Neural progenitor cell (in vitro differentiated cells): ENCODE data around the gene CYP39A1. TPM values are rescaled to one million over a fixed set of nuclear protein-coding genes. Genes with fewer than 3 reads are reported as not detected.

Experiments
- DNase-seq: peaks from one replicate; pipeline ENCODE4 v3.0.0-alpha.2; 2016; ENCODE audit warnings: low spot score
- H2AFZ ChIP-seq: fragments of 200-600 bp; sonication (generic); replicated peaks from 2 replicates; pipeline ENCODE4 v1.6.1; 2016; ENCODE audit warnings: antibody characterized with exemption
- H3F3A ChIP-seq: fragments of 200-600 bp; sonication (generic); 2 replicates; pipeline ENCODE4 v1.6.1; 2016; ENCODE audit warnings: antibody characterized with exemption, low read depth
- H3K27ac ChIP-seq: fragments of 200-600 bp; sonication (generic); 2 replicates; pipeline ENCODE4 v1.5.1; 2016; ENCODE audit warnings: mild to moderate bottlenecking
- H3K27me3 ChIP-seq: fragments of 200-600 bp; sonication (generic); 2 replicates; pipeline ENCODE4 v1.6.1; 2016; ENCODE audit warnings: mild to moderate bottlenecking, moderate library complexity
- H3K36me3 ChIP-seq: fragments of 200-600 bp; sonication (generic); 2 replicates; pipeline ENCODE4 v1.5.1; 2016
- H3K4me1 ChIP-seq: fragments of 200-600 bp; sonication (generic); 2 replicates; pipeline ENCODE4 v1.6.1; 2016; ENCODE audit warnings: mixed run types
- H3K4me2 ChIP-seq: fragments of 200-600 bp; sonication (generic); 2 replicates; pipeline ENCODE4 v1.6.1; 2016
- H3K4me3 ChIP-seq: fragments of 200-600 bp; sonication (generic); 2 replicates; pipeline ENCODE4 v1.5.1; 2016
- H3K79me2 ChIP-seq: fragments of 200-600 bp; sonication (generic); 2 replicates; pipeline ENCODE4 v1.6.1; 2016; ENCODE audit warnings: low read depth
- H3K9ac ChIP-seq: fragments of 200-600 bp; sonication (generic); 2 replicates; pipeline ENCODE4 v1.6.1; 2016
- H3K9me3 ChIP-seq: fragments of 200-600 bp; sonication (generic); 2 replicates; pipeline ENCODE4 v1.5.1; 2016; ENCODE audit warnings: low read depth
- H4K20me1 ChIP-seq: fragments of 200-600 bp; sonication (generic); 2 replicates; pipeline ENCODE4 v1.6.1; 2016; ENCODE audit warnings: low read depth
- H3K27ac Mint-ChIP-seq: 3 replicates; pipeline ENCODE4 v1.8.0; 2021; ENCODE audit warnings: mixed read lengths
- H3K27me3 Mint-ChIP-seq: 2 replicates; pipeline ENCODE4 v1.8.0; 2022; ENCODE audit warnings: low read depth, mild to moderate bottlenecking, inconsistent platforms, moderate library complexity, mixed read lengths; ENCODE audit not compliant: insufficient read depth
- H3K36me3 Mint-ChIP-seq: 3 replicates; pipeline ENCODE4 v1.8.0; 2021; ENCODE audit warnings: mixed read lengths
- H3K4me1 Mint-ChIP-seq: 3 replicates; pipeline ENCODE4 v1.8.0; 2021; ENCODE audit warnings: mixed read lengths
- H3K4me3 Mint-ChIP-seq: 3 replicates; pipeline ENCODE4 v1.8.0; 2021; ENCODE audit warnings: mild to moderate bottlenecking, moderate library complexity, mixed read lengths
- H3K9me3 Mint-ChIP-seq: 3 replicates; pipeline ENCODE4 v1.8.0; 2020; ENCODE audit warnings: mixed read lengths
- CTCF ChIP-seq: fragments of 200-600 bp; sonication (generic); IDR thresholded peaks from 2 replicates; pipeline ENCODE4 v1.5.1; 2017; ENCODE audit warnings: antibody characterized with exemption, mild to moderate bottlenecking
- EZH2 ChIP-seq: fragments of 200-600 bp; sonication (generic); IDR thresholded peaks from 2 replicates; pipeline ENCODE4 v1.6.1; 2017; ENCODE audit warnings: antibody characterized with exemption, mild to moderate bottlenecking, moderate library complexity
- EZH2phosphoT487 ChIP-seq: fragments of 200-600 bp; sonication (generic); IDR thresholded peaks from 2 replicates; pipeline ENCODE4 v1.6.1; 2017; ENCODE audit warnings: antibody characterized with exemption
- total RNA-seq: library from RNA; depleted of rRNA; stranded (reverse); fragments of >200 nt; gene quantifications from 2 replicates; pipeline ENCODE4 v1.2.3, GENCODE V29; 2015; ENCODE audit warnings: low replicate concordance

The CYP39A1 gene
- total RNA-seq, 1 donor from 2014 or later = 7.1 TPM

GRCh38 chr6:46637145-46637544 lies 15.5 kb downstream of the CYP39A1 start:
- no peaks in the 10 kb centered on the region for H4K20me1 ChIP-seq
- H3K4me3 Mint-ChIP-seq = no peak overlapping the region
- H3K36me3 Mint-ChIP-seq = no peaks in the 10 kb centered on the region
- H3K4me1 ChIP-seq = no peaks in the 10 kb centered on the region
- H3K27me3 Mint-ChIP-seq = peaks cover 2% of the 10 kb centered on the region
- peaks cover 6% of the 10 kb centered on the region for H3K4me1 Mint-ChIP-seq
- no peak overlapping the region for H3K4me3 ChIP-seq
- TF ChIP-seq EZH2 (no peak), CTCF (no peak), EZH2phosphoT487 (no peak)
- no peaks in the 10 kb centered on the region for H3K9me3 ChIP-seq
- no peak overlapping the region for H3K27ac ChIP-seq
- H3K27me3 ChIP-seq = no peaks in the 10 kb centered on the region
- no peak overlapping the region for H3K9ac ChIP-seq
- H3K9me3 Mint-ChIP-seq = no peaks in the 10 kb centered on the region
- no peaks in the 10 kb centered on the region for H3K79me2 ChIP-seq
- H3K4me2 ChIP-seq = no peak overlapping the region
- H3K27ac Mint-ChIP-seq = no peak overlapping the region
- no peaks in the 10 kb centered on the region for H3K36me3 ChIP-seq
- DNase-seq = no peak
- no peak overlapping the region for H2AFZ ChIP-seq
- H3F3A ChIP-seq = no peaks in the 10 kb centered on the region

DNA sequence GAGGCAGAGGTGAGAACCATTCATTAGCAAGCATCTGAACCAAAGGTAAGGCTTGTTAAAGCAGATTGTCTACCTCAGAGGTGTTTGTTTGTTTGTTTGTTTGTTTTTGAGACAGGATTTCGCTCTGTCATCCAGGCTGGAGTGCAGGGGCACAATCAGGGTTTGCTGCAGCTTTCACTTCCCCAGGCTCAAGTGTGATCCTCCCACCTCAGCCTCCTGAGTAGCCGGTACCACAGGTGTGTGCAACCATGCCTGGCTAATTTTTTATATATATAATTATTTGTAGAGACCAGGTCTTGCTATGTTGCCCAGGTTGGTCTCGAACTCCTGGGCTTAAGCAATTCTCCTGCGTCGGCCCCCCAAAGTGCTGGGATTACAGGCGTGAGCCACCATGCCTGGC lies 17.2 kb downstream of the CYP39A1 start:
- Histone ChIP-seq H3K79me2 (no peaks in the 10 kb centered on the region), H2AFZ (no peak overlapping the region), H3K4me3 (no peak overlapping the region), H4K20me1 (no peaks in the 10 kb centered on the region), H3K4me2 (no peak overlapping the region), H3K36me3 (no peaks in the 10 kb centered on the region), H3K9me3 (no peaks in the 10 kb centered on the region), H3K27ac (no peak overlapping the region), H3K9ac (no peak overlapping the region), H3K4me1 (no peaks in the 10 kb centered on the region), H3F3A (no peaks in the 10 kb centered on the region), H3K27me3 (no peaks in the 10 kb centered on the region)
- Mint-ChIP-seq H3K9me3 (no peaks in the 10 kb centered on the region), H3K4me1 (peaks cover 6% of the 10 kb centered on the region), H3K27me3 (peaks cover 2% of the 10 kb centered on the region), H3K27ac (no peak overlapping the region), H3K4me3 (no peak overlapping the region), H3K36me3 (no peaks in the 10 kb centered on the region)
- DNase-seq = no peak
- TF ChIP-seq EZH2 (no peak), EZH2phosphoT487 (no peak)

- Histone ChIP-seq H3F3A (no peaks in the 10 kb centered on the region), H3K4me3 (no peak overlapping the region), H3K27ac (no peak overlapping the region), H3K9me3 (no peaks in the 10 kb centered on the region), H3K27me3 (no peaks in the 10 kb centered on the region), H3K79me2 (no peaks in the 10 kb centered on the region), H3K36me3 (no peaks in the 10 kb centered on the region), H2AFZ (no peak overlapping the region), H3K4me2 (no peak overlapping the region), H3K4me1 (no peaks in the 10 kb centered on the region), H3K9ac (no peak overlapping the region), H4K20me1 (no peaks in the 10 kb centered on the region)
- Mint-ChIP-seq H3K4me1 (no peaks in the 10 kb centered on the region), H3K36me3 (no peaks in the 10 kb centered on the region), H3K9me3 (no peaks in the 10 kb centered on the region), H3K4me3 (no peak overlapping the region), H3K27ac (no peak overlapping the region), H3K27me3 (peaks cover 2% of the 10 kb centered on the region)
- no peak for DNase-seq
- TF ChIP-seq EZH2phosphoT487 (no peak), CTCF (no peak), EZH2 (no peak)
These were observed 20.6 kb downstream of the CYP39A1 start for GRCh38 chr6:46632053-46632452.

- H3K36me3 Mint-ChIP-seq = no peaks in the 10 kb centered on the region
- no peaks in the 10 kb centered on the region for H3K27me3 ChIP-seq
- no peak overlapping the region for H3K9ac ChIP-seq
- H3K4me3 Mint-ChIP-seq = no peak overlapping the region
- DNase-seq = no peak
- H3K9me3 ChIP-seq = no peaks in the 10 kb centered on the region
- H3K4me3 ChIP-seq = no peak overlapping the region
- no peaks in the 10 kb centered on the region for H3F3A ChIP-seq
- no peaks in the 10 kb centered on the region for H3K9me3 Mint-ChIP-seq
- no peaks in the 10 kb centered on the region for H3K4me1 Mint-ChIP-seq
- no peak overlapping the region for H3K4me2 ChIP-seq
- H3K36me3 ChIP-seq = no peaks in the 10 kb centered on the region
- no peak for TF ChIP-seq CTCF
- TF ChIP-seq EZH2phosphoT487 = no peak
- H4K20me1 ChIP-seq = no peaks in the 10 kb centered on the region
- H3K27ac ChIP-seq = no peak overlapping the region
- H3K79me2 ChIP-seq = no peaks in the 10 kb centered on the region
- H3K4me1 ChIP-seq = no peaks in the 10 kb centered on the region
- no peaks in the 10 kb centered on the region for H3K27me3 Mint-ChIP-seq
- no peak overlapping the region for H2AFZ ChIP-seq
- H3K27ac Mint-ChIP-seq = no peak overlapping the region
These were observed 22.9 kb downstream of the CYP39A1 start for GRCh38 chr6:46629691-46630090.
